GM19328 (cell line): ENCODE results near the gene ENG.
"Not testable (repeated sequence)": the region's sequence is repeated elsewhere in the genome, so short reads cannot be mapped to it uniquely, and the experiment has no call there.

Experiments used
- ATAC-seq: cut with Tn5 transposase; IDR thresholded peaks from one replicate; pipeline ENCODE4 v1.9.1; 2021; ENCODE audit warnings: mild to moderate bottlenecking, moderate library complexity; ENCODE audit not compliant: unreplicated experiment

ENG gene

DNA sequence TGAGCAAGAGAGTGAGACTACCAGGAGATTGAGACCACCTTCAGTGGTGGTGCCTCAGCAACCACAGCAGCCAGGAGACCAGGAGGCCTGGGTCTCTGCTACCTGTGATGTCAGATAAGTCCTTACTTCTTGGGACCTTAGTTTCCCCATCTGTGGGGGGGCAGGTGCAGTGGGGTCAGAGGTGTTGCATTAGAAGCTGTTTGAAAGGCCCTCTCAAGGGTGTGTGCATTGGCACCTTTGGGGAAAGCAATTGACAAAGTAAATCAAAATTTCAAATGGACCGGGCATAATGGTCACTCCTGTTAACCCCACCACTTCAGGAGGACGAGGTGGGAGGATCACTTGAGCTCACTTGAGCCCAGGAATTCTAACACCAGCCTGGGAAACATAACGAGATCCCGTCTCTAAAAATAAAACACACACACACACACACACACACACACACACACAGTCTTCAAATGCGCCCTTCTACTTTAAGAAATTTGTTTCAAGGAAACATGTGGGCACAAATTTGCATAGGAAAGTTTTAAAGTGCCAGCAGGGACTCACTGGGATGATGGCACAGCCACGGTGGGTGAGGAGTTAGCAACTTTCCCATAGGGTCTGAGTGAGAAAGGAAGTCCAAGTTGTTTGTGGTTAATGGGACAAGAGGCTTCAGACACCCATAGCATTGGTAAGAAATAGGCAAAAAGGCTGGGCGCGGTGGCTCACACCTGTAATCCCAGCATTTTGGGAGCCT lies 24.4 kb upstream of the ENG start:
- no peak for ATAC-seq

DNA sequence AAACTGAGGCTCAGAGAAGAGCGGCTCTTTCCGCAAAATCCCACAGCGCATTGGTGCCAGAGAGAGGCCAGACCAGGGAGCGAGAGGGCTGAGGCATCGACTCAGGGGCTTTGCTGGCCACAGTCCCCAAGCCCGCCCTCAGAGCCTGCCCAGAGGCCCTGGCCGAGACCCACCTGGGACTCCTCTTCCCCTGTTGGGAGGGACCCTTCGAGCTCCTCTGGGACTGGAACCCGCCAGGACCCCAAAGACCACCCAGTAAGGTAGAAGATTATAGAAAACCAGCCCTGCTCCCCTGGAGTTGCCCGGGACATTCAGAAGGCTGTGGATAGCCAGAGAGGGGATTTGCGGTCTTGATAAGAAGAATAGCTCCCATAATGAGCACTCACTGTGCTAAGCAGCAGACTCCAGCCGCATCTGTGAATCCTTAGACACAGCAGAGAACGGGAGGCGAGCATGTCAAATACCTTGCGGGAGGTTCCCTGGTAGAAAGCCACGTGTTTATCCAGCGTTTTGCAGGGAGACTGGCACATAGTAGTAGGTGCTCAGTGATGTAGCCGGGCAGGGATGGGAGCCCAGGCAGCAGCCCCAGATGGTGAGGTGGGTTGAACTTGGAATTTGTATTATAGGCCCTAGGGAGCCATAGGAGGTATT lies 23.7 kb upstream of the ENG start:
- ATAC-seq, result no peak

DNA sequence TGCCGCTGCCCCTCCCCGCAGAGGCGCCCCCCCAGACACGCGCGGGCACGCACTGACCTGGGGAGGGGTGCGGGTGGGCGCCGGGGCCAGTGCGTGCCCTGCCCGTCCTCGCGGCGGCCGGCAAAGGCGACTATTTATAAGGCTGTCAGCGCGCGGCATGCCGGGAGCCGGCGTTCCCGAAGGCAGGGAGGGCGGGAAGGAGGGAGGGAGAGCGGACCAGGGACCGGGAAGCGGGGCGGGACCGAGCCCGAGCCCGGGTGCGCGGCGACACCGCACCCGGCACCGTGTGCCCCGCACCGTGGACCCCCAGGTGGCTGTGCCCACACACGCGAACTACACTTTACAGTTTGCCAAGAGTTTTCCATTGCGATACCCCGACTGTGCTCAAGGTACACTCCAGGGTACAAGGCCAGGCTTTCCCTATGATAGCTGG lies 23.1 kb upstream of the ENG start, which contains the start of gene AK1:
Gene AK1, minus strand, starts transcription at position 110 of the 433 bp plus-strand sequence. CDS start 3,058 bp downstream, outside the sequence.
- no peak for ATAC-seq

GRCh38 chr9:127876764-127877562 lies 22.5 kb upstream of the ENG start:
- no peak for ATAC-seq

DNA sequence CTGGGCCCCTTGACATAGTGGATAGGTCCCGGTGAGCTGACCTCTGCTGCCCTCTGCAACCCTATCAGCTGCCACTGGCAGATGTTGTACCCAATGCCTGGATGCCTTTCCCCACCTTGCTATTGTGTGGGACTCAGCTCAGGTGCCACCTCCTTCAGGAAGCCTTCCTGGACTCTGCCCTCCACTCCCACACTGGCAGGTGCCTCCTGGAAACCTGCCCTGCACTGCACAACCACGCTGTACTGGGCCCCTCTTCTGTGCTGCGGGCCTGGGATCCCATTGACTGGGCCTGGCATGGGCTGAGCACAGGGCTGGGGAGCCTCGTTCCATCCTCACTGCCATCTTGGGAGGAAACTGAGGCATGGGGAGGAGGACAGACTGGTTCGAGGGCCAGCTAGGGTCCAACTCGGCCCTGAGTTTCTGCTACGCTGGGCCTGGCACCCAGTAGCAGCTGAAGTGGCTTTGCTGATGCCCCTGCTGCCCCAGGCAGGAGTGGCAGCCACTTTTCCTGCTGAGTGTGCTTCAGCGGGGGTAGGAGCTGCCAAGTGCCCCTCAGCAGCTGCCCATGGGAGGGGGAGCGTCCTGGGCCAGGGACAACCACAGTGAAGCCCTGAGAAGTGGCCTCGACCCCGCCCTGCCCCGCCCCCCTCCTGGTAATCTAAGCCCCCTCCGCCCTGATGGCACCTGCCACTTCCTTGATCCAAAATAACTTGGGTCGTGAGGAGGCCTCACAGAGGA lies 21.7 kb upstream of the ENG start:
- no peak for ATAC-seq

DNA sequence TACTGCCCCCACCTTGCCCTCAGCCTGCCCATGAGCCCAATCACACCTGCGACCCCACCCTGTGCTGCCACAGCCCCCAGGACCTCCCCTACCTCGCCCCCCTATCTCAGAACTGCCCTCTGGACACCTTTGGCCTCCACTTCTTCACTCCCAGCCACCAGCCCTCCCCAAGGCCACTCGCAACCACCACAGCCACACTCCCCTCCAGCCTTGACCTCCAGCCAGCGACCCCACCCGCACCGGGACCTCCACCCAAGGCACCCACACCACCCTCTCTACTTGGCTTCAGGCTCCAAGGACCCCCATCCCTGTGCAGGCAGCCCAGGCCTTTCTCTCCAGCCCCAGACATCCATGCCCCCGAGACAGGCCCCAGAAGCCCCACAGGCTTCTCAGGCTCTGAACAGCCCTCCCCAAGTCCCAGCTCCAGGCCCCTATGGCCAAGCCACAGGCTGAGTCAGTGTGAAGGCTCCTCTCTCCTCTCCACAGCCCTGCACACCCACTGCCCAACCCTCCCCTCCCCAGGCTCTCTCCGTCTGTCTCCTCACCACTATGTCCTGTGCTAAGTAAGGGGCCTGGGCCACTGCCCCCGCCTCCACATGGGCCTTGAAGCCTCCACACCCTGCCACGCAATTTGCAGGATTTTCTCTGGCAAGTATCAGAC lies 21.0 kb upstream of the ENG start:
- no peak for ATAC-seq

GRCh38 chr9:127874301-127875221 lies 20.1 kb upstream of the ENG start:
- no peak for ATAC-seq

DNA sequence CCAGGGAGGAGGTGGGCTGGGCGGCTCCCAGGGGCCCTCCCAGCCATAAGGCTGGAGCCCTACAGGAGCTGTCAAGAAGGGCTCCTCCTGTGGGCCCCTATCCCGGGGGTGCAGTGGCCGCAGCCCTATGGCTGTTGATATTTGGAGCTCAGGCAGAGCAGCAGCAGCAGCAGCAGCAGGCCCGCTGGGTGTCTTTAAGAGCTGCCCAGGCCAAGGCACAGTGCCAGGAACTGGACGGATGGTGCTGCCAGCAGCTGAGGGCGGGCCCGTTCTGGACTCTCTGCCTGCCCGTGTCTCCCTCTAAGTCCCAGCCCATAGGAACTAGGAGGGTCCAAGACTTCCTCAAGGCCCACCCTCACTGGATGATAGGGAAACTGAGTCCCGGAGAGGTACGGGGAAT lies 19.4 kb upstream of the ENG start:
- ATAC-seq, result no peak

DNA sequence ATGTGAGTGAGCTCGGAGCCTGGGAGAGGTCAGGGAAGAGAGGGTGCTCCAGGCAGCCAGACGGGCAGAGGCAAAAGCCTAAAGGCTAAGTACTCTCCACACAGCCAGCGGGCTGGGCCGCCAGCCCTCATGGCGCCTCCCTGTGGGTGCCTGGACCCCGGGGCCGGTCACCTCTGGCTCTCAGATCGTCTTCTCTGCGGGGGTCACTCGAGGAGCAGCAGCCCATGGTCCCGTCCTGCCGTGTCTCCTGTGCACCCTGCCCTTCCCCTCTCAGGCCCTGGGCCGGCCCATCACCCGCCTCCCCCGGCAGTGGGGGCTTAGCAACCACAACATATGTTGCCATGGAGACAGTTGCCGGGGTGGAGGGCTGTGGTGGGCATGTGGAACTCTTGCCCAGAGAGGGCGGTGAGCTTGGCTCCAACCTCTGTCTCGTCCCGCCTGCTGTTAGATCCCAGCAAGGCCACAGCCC lies 18.8 kb upstream of the ENG start:
- ATAC-seq, result no peak

- ATAC-seq, result no peak
Measured at GRCh38 chr9:127872369-127873222, 18.1 kb upstream of the ENG start.

- ATAC-seq, result no peak
Measured at GRCh38 chr9:127871531-127871930, 17.1 kb upstream of the ENG start.

DNA sequence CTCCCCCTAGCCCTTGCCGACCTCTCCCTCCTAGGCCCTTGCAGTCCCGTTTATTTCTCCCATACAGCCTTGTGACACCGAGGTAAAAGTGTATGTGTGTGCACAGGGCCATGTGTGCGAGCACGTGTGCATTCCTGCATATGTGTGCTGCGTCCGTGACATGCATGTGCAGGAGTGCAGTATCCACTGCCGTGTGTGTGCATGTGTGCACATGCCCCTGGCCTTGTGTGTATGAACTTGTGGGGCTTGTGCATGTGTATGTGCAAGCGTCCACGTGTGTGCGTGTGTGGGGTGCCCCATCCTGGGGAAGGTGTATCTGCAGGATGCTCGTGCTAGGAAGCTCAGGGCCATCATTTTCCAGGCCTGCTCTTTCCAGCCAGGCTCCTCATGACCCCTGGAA lies 16.4 kb upstream of the ENG start:
- ATAC-seq, result no peak

- ATAC-seq, result not testable (repeated sequence)
Measured at GRCh38 chr9:127870153-127870491, 15.7 kb upstream of the ENG start.

- no peak for ATAC-seq
Measured at GRCh38 chr9:127869310-127870152, 15.1 kb upstream of the ENG start.

DNA sequence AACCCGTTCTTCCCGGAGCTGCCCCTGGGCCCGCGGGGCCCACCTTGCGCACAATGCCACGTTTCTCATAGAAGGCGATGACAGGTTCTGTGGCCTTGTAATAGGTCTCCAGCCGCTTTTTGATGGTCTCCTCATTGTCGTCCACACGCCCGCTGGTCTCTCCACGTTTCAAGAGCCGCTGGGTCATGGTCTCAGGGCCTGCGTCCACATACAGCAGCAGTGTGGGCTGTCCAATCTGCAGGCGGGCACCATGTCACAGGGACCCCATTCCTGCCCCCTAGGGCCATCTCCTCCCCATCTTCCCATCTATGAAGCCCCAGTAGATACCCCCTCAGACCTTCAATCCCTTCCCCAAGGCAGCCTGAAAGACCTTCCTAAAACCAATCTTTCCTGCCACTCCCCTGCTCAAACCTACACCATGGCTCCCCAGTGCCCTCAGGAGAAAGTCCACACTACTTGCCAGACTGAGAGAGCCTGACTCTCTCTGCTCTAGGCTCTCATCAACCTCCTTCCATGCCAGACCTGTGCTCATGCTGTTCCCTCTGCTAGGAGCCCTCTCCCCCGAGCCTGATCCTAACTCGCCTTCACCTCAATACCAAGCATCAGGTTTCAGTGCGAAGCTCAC lies 13.9 kb upstream of the ENG start:
- no peak for ATAC-seq

DNA sequence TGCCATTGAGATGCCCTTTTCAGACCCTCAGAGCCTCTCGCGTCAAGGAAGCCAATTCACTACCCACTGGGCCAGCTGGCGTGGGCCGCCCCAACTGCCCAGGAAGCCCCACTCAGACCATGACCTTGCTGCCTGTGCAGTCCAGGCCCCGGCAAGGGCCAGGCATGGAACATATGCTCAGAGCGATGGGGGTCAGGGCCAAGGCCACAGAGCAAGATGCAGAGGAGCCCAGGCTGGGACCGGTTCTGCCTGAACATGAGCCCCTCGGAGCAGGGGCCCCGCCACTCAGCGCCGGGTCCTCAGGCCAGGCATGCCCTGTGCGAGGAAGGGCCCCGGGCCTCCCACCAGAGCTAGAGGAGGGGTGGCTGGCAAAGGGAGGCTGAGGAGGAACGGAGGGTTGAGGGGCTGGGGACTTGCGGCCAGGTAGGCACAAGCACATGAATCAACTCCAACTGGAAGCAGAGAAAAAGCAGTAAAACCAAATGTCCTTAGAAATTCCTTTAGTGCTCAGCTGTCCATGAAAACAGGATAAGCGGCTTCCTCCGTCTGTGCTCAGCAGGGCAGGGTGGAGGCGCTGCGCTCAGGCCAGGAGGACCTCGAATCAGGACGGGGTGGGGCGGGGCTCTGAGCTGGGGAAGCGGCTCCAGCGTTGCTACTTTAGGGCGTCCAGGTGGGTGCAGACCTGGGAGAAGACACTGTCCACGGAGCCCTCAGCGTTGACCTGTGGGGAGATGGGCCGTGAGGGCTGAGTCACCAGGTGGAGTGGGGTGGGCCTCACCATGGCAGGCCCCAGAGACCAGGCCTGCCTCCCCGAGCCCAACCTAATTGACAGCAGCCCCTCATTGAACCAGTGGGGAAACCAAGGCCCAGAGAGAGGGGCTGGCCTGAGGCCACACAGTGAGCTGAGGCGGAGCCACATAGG lies 13.2 kb upstream of the ENG start:
- ATAC-seq, result no peak
